Gastroesophageal sphincter (tissue), 4 donors: Measurements from ENCODE around the gene IL9. TPM values are rescaled to one million over a fixed set of nuclear protein-coding genes. Genes with fewer than 3 reads are reported as not detected.

ENCODE experiments used
- ATAC-seq: fragments of 150-250 bp; one replicate; pipeline ENCODE4 v1.9.1; 2016; ENCODE audit warnings: mild to moderate bottlenecking, moderate library complexity
- H3K27ac ChIP-seq, 4 donors: fragments of 200-600 bp; sonication (generic) in 3 of 4; 1 replicate in 3 of 4; 2 replicates in 1 of 4; pipeline ENCODE4 v1.5.1; 2016 to 2019
- H3K27me3 ChIP-seq: fragments of 200-600 bp; sonication (generic); one replicate; pipeline ENCODE4 v1.5.1; 2019
- H3K36me3 ChIP-seq, 2 donors: fragments of 200-600 bp; sonication (generic); one replicate each; pipeline ENCODE4 v1.5.1; 2019; ENCODE audit warnings: control low read depth in 1 of 2
- H3K4me1 ChIP-seq, 3 donors: fragments of 200-600 bp; sonication (generic); 1 replicate in 2 of 3; 2 replicates in 1 of 3; pipeline ENCODE4 v1.5.1; 2016 to 2019; ENCODE audit warnings: control low read depth in 2 of 3
- H3K4me3 ChIP-seq, 2 donors: fragments of 200-600 bp; sonication (generic); one replicate each; pipeline ENCODE4 v1.5.1; 2019; ENCODE audit warnings: mild to moderate bottlenecking in 1 of 2, moderate library complexity in 1 of 2
- H3K9me3 ChIP-seq, 3 donors: fragments of 200-600 bp; sonication (generic); one replicate each; pipeline ENCODE4 v1.5.1; 2017 to 2019; ENCODE audit warnings: control low read depth in 2 of 3
- EP300 ChIP-seq: sonication (generic); formaldehyde crosslinking; IDR thresholded peaks from one replicate; pipeline ENCODE4 v1.6.1; 2017; ENCODE audit warnings: antibody characterized with exemption, mild to moderate bottlenecking
- POLR2A ChIP-seq, 2 donors: fragments of 450-650 bp; IDR thresholded peaks; one replicate each; pipeline ENCODE4 v1.6.1; 2017; ENCODE audit warnings: antibody characterized with exemption in 2 of 2, mild to moderate bottlenecking in 2 of 2, moderate library complexity in 1 of 2
- POLR2AphosphoS5 ChIP-seq: sonication (generic); formaldehyde crosslinking; IDR thresholded peaks from one replicate; pipeline ENCODE4 v1.6.1; 2017; ENCODE audit warnings: antibody characterized with exemption
- WGBS, 2 donors: methylation state at CpG; one replicate each; pipeline ENCODE4 v1.1.5; 2018; ENCODE audit warnings: low coverage in 1 of 2; 5-methylcytosine and 5-hydroxymethylcytosine counted together
- total RNA-seq, 4 donors: library from RNA; depleted of rRNA; stranded (reverse); fragments of >200 nt; gene quantifications; one replicate each; pipeline ENCODE4 v1.1.0, GENCODE V29; 2016
- TF ChIP-seq, protein P1 (sequence below), 4 experiments: fragments of 200-600 bp in 2 of 4; fragments of 450-650 bp in 2 of 4; sonication (generic) in 1 of 4; IDR thresholded peaks; one replicate each; pipeline ENCODE4 v1.5.1; 2017 to 2019; ENCODE audit warnings: antibody characterized with exemption in 4 of 4, mild to moderate bottlenecking in 2 of 4, moderate library complexity in 2 of 4

The IL9 gene
- total RNA-seq, 4 donors from 2014 or later, result not detected

DNA sequence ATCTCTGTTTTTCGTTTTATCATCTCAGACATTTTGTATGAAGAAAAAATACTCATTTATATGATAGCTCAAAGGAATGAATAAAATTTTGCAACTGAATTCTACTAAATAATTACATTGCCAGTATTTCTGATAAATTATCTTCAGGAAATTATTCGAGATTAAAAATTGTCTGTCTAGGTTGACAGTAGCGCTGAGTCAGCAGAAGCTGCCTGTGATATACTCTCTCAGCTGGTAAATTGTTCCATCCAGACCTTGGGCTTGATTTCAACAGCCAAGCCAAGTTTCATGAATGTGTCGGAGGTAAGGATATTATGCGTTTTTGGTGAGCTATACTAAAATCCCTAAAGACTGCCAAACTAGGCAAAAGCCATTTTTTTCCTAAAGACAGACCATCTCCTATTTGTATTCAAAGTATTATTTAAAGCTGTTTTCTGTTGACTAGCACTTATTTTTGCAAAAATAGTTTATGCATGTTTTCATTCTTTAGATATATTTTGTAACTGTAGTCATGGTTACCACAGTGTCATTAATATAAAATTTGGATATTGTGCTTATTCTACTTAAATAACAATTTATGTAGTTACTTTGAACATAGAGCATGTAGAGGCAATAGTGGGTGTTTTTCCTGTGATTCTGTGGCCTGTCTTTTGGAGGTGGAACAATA, 41.7 kb upstream of the IL9 start:
- Histone ChIP-seq H3K4me3 (no peak overlapping the region), H3K27ac (no peak overlapping the region), H3K36me3 (no peaks in the 10 kb centered on the region), H3K27me3 (no peaks in the 10 kb centered on the region), H3K4me1 (no peaks in the 10 kb centered on the region), H3K9me3 (no peaks in the 10 kb centered on the region)
- ATAC-seq, result no peak
- TF ChIP-seq POLR2A (IDR thresholded peaks at IDR 0.05) (no peak), POLR2AphosphoS5 (no peak), EP300 (no peak)
- TF ChIP-seq, protein P1, sequence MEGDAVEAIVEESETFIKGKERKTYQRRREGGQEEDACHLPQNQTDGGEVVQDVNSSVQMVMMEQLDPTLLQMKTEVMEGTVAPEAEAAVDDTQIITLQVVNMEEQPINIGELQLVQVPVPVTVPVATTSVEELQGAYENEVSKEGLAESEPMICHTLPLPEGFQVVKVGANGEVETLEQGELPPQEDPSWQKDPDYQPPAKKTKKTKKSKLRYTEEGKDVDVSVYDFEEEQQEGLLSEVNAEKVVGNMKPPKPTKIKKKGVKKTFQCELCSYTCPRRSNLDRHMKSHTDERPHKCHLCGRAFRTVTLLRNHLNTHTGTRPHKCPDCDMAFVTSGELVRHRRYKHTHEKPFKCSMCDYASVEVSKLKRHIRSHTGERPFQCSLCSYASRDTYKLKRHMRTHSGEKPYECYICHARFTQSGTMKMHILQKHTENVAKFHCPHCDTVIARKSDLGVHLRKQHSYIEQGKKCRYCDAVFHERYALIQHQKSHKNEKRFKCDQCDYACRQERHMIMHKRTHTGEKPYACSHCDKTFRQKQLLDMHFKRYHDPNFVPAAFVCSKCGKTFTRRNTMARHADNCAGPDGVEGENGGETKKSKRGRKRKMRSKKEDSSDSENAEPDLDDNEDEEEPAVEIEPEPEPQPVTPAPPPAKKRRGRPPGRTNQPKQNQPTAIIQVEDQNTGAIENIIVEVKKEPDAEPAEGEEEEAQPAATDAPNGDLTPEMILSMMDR (IDR thresholded peaks at IDR 0.05), result no peak
- 83 to 86% methylated on average over 5 of the region's 5 CpGs for WGBS, 2 donors

GRCh38 chr5:135934939-135935338, 39.3 kb upstream of the IL9 start:
- peaks cover 14% of the 10 kb centered on the region for H3K27me3 ChIP-seq
- no peak for ATAC-seq
- peaks cover 0 to 10% (median 3%) of the 10 kb centered on the region in 3 donors for H3K4me1 ChIP-seq
- H3K9me3 ChIP-seq, result no peaks in the 10 kb centered on the region
- 35 to 60% methylated on average over 3 of the region's 3 CpGs for WGBS, 2 donors
- TF ChIP-seq POLR2AphosphoS5 (no peak), POLR2A (IDR thresholded peaks at IDR 0.05) (no peak), EP300 (no peak)
- TF ChIP-seq, protein P1 (IDR thresholded peaks at IDR 0.05), result no peak
- H3K4me3 ChIP-seq, result no peak overlapping the region
- no peak overlapping the region for H3K27ac ChIP-seq
- H3K36me3 ChIP-seq, result no peaks in the 10 kb centered on the region

- Histone ChIP-seq H3K4me3 (no peak overlapping the region), H3K4me1 (peaks cover 0 to 12% (median 3%) of the 10 kb centered on the region in 3 donors), H3K27me3 (peaks cover 44% of the 10 kb centered on the region), H3K36me3 (no peaks in the 10 kb centered on the region), H3K9me3 (peaks cover 0 to 4% (median 0%) of the 10 kb centered on the region in 3 donors), H3K27ac (no peak overlapping the region)
- WGBS, 2 donors, result 50 to 61% methylated on average over 3 to 16 of the region's 18 CpGs
- TF ChIP-seq POLR2A (IDR thresholded peaks at IDR 0.05) (no peak), EP300 (no peak), POLR2AphosphoS5 (no peak)
- TF ChIP-seq, protein P1 (IDR thresholded peaks at IDR 0.05), result no peak
- no peak for ATAC-seq
These were observed 35.3 kb upstream of the IL9 start for GRCh38 chr5:135930949-135931295.

- Histone ChIP-seq H3K9me3 (peaks cover 0 to 4% (median 0%) of the 10 kb centered on the region in 3 donors), H3K4me3 (peak overlapping the region; percentile 2 to 52), H3K27ac (no peak overlapping the region), H3K27me3 (peaks cover 44% of the 10 kb centered on the region), H3K4me1 (peaks cover 0 to 12% (median 3%) of the 10 kb centered on the region in 3 donors), H3K36me3 (no peaks in the 10 kb centered on the region)
- TF ChIP-seq, protein P1 (IDR thresholded peaks at IDR 0.05), result no peak
- TF ChIP-seq EP300 (no peak), POLR2A (IDR thresholded peaks at IDR 0.05) (no peak), POLR2AphosphoS5 (no peak)
- no peak for ATAC-seq
- WGBS, 2 donors, result no CpG with 5 or more reads among the region's 99 CpGs
These were observed 34.6 kb upstream of the IL9 start for GRCh38 chr5:135930029-135930948.
